Gastroesophageal sphincter (tissue), 4 donors: ENCODE measurements around the gene PTP4A2. TPM values are rescaled to one million over a fixed set of nuclear protein-coding genes. Genes with fewer than 3 reads are reported as not detected.
A peak's percentile ranks its signal among the peaks of the same experiment; 100 is the strongest.

ENCODE experiments used
- ATAC-seq: fragments of 150-250 bp; one replicate; pipeline ENCODE4 v1.9.1; 2016; ENCODE audit warnings: mild to moderate bottlenecking, moderate library complexity
- H3K27ac ChIP-seq, 4 donors: fragments of 200-600 bp; sonication (generic) in 3 of 4; 1 replicate in 3 of 4; 2 replicates in 1 of 4; pipeline ENCODE4 v1.5.1; 2016 to 2019
- H3K27me3 ChIP-seq: fragments of 200-600 bp; sonication (generic); one replicate; pipeline ENCODE4 v1.5.1; 2019
- H3K36me3 ChIP-seq, 2 donors: fragments of 200-600 bp; sonication (generic); one replicate each; pipeline ENCODE4 v1.5.1; 2019; ENCODE audit warnings: control low read depth in 1 of 2
- H3K4me1 ChIP-seq, 3 donors: fragments of 200-600 bp; sonication (generic); 1 replicate in 2 of 3; 2 replicates in 1 of 3; pipeline ENCODE4 v1.5.1; 2016 to 2019; ENCODE audit warnings: control low read depth in 2 of 3
- H3K4me3 ChIP-seq, 2 donors: fragments of 200-600 bp; sonication (generic); one replicate each; pipeline ENCODE4 v1.5.1; 2019; ENCODE audit warnings: mild to moderate bottlenecking in 1 of 2, moderate library complexity in 1 of 2
- H3K9me3 ChIP-seq, 3 donors: fragments of 200-600 bp; sonication (generic); one replicate each; pipeline ENCODE4 v1.5.1; 2017 to 2019; ENCODE audit warnings: control low read depth in 2 of 3
- CTCF ChIP-seq, 4 experiments: fragments of 200-600 bp in 2 of 4; fragments of 450-650 bp in 2 of 4; sonication (generic) in 1 of 4; IDR thresholded peaks; one replicate each; pipeline ENCODE4 v1.5.1; 2017 to 2019; ENCODE audit warnings: antibody characterized with exemption in 4 of 4, mild to moderate bottlenecking in 2 of 4, moderate library complexity in 2 of 4
- EP300 ChIP-seq: sonication (generic); formaldehyde crosslinking; IDR thresholded peaks from one replicate; pipeline ENCODE4 v1.6.1; 2017; ENCODE audit warnings: antibody characterized with exemption, mild to moderate bottlenecking
- POLR2A ChIP-seq, 2 donors: fragments of 450-650 bp; IDR thresholded peaks; one replicate each; pipeline ENCODE4 v1.6.1; 2017; ENCODE audit warnings: antibody characterized with exemption in 2 of 2, mild to moderate bottlenecking in 2 of 2, moderate library complexity in 1 of 2
- POLR2AphosphoS5 ChIP-seq: sonication (generic); formaldehyde crosslinking; IDR thresholded peaks from one replicate; pipeline ENCODE4 v1.6.1; 2017; ENCODE audit warnings: antibody characterized with exemption
- WGBS, 2 donors: methylation state at CpG; one replicate each; pipeline ENCODE4 v1.1.5; 2018; ENCODE audit warnings: low coverage in 1 of 2; 5-methylcytosine and 5-hydroxymethylcytosine counted together
- total RNA-seq, 4 donors: library from RNA; depleted of rRNA; stranded (reverse); fragments of >200 nt; gene quantifications; one replicate each; pipeline ENCODE4 v1.1.0, GENCODE V29; 2016

The PTP4A2 gene
- total RNA-seq: 100 to 1,000 TPM; 203 to 273 (median 250) TPM

- Histone ChIP-seq H3K4me1 (peaks cover 0 to 74% (median 26%) of the 10 kb centered on the region in 3 donors), H3K4me3 (peak within 1 kb of the TSS; percentile 80 to 86), H3K27me3 (no peaks in the 10 kb centered on the region), H3K9me3 (no peaks in the 10 kb centered on the region), H3K27ac (peak within 1 kb of the TSS; percentile 88 to 99 (median 97)), H3K36me3 (no peaks in the 10 kb centered on the region)
- peak; percentile 95 for ATAC-seq
- 0 to 4% methylated on average over 4 of the region's 82 CpGs for WGBS, 2 donors
- TF ChIP-seq POLR2A (IDR thresholded peaks at IDR 0.05): peak; percentile 93 to 97
- TF ChIP-seq CTCF (IDR thresholded peaks at IDR 0.05): peak in 3 of 4 experiments; percentile 49 to 92 (median 90)
- TF ChIP-seq POLR2AphosphoS5: peak; percentile 88
- TF ChIP-seq EP300: no peak
Observed at GRCh38 chr1:31938184-31938975, at the start of gene PTP4A2. Gene PTP4A2, minus strand, starts transcription at chr1:31938368. Its CDS starts 19,303 bp downstream, at chr1:31919065.

GRCh38 chr1:31987135-31987619, 49.0 kb upstream of the PTP4A2 start:
- Histone ChIP-seq H3K36me3 (no peaks in the 10 kb centered on the region), H3K27me3 (no peaks in the 10 kb centered on the region), H3K27ac (no peak overlapping the region), H3K4me1 (peaks cover 0 to 24% (median 8%) of the 10 kb centered on the region in 3 donors), H3K9me3 (no peaks in the 10 kb centered on the region), H3K4me3 (no peak overlapping the region)
- no peak for ATAC-seq
- TF ChIP-seq POLR2A (IDR thresholded peaks at IDR 0.05) (no peak), EP300 (no peak), CTCF (IDR thresholded peaks at IDR 0.05) (no peak), POLR2AphosphoS5 (no peak)
- WGBS, 2 donors: 80% methylated on average over 1 of the region's 9 CpGs; no CpG with 5 or more reads in 1 of the 2 donors

DNA sequence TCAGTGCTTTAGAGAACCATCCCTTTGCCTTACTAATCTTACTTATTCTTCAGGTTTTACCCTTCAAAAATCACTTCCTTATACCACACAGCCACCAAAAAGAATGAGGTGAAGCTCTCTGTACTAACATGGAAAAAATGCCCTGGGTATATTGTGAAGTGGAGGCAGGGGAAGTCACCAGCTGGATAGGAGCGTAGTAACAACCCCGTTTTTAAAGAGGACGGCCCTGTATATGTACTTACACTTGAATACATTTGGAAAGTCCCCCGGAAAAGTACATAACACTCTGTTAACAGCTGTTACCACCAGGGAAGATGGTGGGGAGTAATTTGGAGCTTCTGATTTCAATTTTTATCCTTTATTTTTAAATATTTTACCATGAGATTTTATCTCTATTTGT, 47.3 kb upstream of the PTP4A2 start:
- Histone ChIP-seq H3K27ac (peak overlapping the region in 3 of 4 donors; percentile 55 to 69 (median 57)), H3K36me3 (no peaks in the 10 kb centered on the region), H3K4me1 (peaks cover 0 to 13% (median 8%) of the 10 kb centered on the region in 3 donors), H3K9me3 (no peaks in the 10 kb centered on the region), H3K27me3 (no peaks in the 10 kb centered on the region), H3K4me3 (no peak overlapping the region)
- 15 to 19% methylated on average over 4 of the region's 4 CpGs for whole genome bisulfite sequencing, 2 donors
- peak; percentile 28 for ATAC-seq
- TF ChIP-seq CTCF (IDR thresholded peaks at IDR 0.05): no peak
- TF ChIP-seq EP300: no peak
- no peak for TF ChIP-seq POLR2A (IDR thresholded peaks at IDR 0.05)
- no peak for TF ChIP-seq POLR2AphosphoS5

- Histone ChIP-seq H3K9me3 (no peaks in the 10 kb centered on the region), H3K36me3 (no peaks in the 10 kb centered on the region), H3K4me1 (peaks cover 0 to 13% (median 8%) of the 10 kb centered on the region in 3 donors), H3K27ac (peak overlapping the region in 3 of 4 donors; percentile 55 to 69 (median 57)), H3K4me3 (no peak overlapping the region), H3K27me3 (no peaks in the 10 kb centered on the region)
- WGBS, 2 donors: 66 to 78% methylated on average over 4 to 6 of the region's 6 CpGs
- no peak for ATAC-seq
- TF ChIP-seq POLR2AphosphoS5 (no peak), POLR2A (IDR thresholded peaks at IDR 0.05) (no peak), CTCF (IDR thresholded peaks at IDR 0.05) (no peak), EP300 (no peak)
Observed at GRCh38 chr1:31984419-31985347, 46.5 kb upstream of the PTP4A2 start.
